ENCODE measurements around the gene FPGS. TPM values are rescaled to one million over a fixed set of nuclear protein-coding genes. Genes with fewer than 3 reads are reported as not detected.

Gene FPGS
- total and polyA plus RNA-seq, 9 donors: 18.9 to 209 (median 154) TPM

DNA sequence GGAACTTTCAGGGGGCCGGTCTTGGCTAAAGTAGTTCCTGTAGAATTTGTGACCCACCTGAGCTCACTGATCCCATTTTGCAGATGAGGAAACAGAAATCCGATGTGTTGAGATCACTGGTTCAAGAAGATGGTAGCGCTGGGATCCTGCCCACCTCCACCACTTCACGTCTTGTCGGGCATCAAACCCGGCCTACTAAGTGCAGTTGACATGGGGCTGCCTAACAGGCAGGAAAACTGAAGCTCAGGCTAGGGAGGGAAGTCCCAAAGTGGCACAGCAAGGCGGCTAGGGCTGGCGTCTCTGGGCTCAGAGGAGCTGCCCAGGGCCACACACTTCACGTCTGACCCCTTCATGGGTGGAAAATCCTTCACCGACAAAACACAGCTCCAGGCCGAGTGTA, 52.3 kb downstream of the FPGS start:
- peak overlapping the region; percentile 83 to 93 for H3K27ac ChIP-seq
- WGBS, 3 donors: 63 to 69% (median 64%) methylated on average over 9 to 11 of the region's 11 CpGs
- H3K4me3 ChIP-seq: peak overlapping the region; percentile 71
- no peak for TF ChIP-seq EP300 (IDR thresholded peaks at IDR 0.05)
- TF ChIP-seq, protein P1, sequence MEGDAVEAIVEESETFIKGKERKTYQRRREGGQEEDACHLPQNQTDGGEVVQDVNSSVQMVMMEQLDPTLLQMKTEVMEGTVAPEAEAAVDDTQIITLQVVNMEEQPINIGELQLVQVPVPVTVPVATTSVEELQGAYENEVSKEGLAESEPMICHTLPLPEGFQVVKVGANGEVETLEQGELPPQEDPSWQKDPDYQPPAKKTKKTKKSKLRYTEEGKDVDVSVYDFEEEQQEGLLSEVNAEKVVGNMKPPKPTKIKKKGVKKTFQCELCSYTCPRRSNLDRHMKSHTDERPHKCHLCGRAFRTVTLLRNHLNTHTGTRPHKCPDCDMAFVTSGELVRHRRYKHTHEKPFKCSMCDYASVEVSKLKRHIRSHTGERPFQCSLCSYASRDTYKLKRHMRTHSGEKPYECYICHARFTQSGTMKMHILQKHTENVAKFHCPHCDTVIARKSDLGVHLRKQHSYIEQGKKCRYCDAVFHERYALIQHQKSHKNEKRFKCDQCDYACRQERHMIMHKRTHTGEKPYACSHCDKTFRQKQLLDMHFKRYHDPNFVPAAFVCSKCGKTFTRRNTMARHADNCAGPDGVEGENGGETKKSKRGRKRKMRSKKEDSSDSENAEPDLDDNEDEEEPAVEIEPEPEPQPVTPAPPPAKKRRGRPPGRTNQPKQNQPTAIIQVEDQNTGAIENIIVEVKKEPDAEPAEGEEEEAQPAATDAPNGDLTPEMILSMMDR (IDR thresholded peaks at IDR 0.05): no peak
- TF ChIP-seq POLR2A (IDR thresholded peaks at IDR 0.05): no peak
- no peaks in the 10 kb centered on the region for H3K9me3 ChIP-seq
- peak in 1 of 5 donors; percentile 42 for DNase-seq
- H3K4me1 ChIP-seq (ENCODE audit: insufficient read depth): peaks cover 39% of the 10 kb centered on the region
- intact Hi-C loops (cut with DNase I): no loop called here
- no peaks in the 10 kb centered on the region for H3K36me3 ChIP-seq
- no peaks in the 10 kb centered on the region for H3K27me3 ChIP-seq

DNA sequence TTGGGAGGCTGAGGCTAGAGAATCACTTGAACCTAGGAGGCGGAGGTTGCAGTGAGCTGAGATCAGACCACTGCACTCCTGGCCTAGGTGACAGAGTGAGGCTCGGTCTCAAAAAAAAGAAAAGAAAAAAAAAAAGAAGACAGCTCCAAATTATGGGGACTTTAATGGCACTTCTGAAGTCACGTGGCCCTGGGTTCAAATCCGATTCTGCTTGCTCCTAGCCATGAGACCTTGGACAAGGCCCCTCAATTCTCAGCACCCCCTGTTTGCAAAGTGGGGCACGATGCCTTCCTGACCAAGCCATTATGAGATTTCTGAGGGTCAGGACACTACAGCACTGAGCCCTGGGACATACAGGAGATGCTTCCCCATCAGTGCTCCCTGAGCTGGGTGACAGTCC, 52.8 kb downstream of the FPGS start:
- Histone ChIP-seq H3K27ac (peak overlapping the region; percentile 83 to 93), H3K4me1 (ENCODE audit: insufficient read depth) (peaks cover 40% of the 10 kb centered on the region), H3K4me3 (no peak overlapping the region), H3K27me3 (no peaks in the 10 kb centered on the region), H3K9me3 (no peaks in the 10 kb centered on the region), H3K36me3 (no peaks in the 10 kb centered on the region)
- no peak for DNase-seq
- 89 to 95% (median 91%) methylated on average over 5 of the region's 5 CpGs for WGBS, 3 donors
- intact Hi-C loops (cut with DNase I): no loop called here
- no peak for TF ChIP-seq POLR2A (IDR thresholded peaks at IDR 0.05)
- TF ChIP-seq, protein P1 (IDR thresholded peaks at IDR 0.05): no peak
- TF ChIP-seq EP300 (IDR thresholded peaks at IDR 0.05): no peak

DNA sequence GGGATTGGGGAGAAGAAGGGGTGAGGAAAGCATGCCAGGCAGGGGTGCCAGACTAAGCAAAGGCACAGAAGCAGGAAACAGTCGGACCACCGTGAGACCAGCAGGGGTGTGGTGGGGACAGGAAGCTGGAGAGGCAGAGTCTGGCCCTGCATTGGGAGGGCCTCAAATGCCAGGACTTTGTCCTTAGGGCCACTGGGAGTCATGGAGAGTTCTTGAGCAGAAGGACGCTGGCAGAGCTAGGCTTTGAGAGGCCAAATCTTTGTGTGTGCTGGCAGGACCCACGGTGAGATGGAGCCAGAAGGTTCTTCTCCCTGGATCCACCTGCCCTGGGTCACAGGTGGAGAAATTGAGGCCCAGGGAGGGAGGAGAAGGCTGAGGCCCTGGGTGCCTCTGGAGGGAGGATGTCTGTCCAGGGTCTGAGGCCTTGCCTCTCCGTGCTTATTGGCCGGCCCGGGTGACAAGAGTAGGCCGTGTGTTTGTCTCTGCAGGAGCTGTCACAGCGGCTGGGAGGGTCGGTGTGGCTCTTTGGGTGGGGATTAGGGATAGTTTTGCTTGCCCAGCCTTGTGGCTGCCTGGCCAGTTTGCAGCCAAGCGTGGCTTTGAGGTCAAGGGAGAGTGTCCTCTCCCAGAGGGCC, 53.5 kb downstream of the FPGS start:
- H3K4me3 ChIP-seq: no peak overlapping the region
- H3K36me3 ChIP-seq: no peaks in the 10 kb centered on the region
- H3K4me1 ChIP-seq (ENCODE audit: insufficient read depth): peaks cover 40% of the 10 kb centered on the region
- WGBS, 3 donors: 79 to 82% (median 80%) methylated on average over 11 of the region's 11 CpGs
- H3K27me3 ChIP-seq: no peaks in the 10 kb centered on the region
- no peak for TF ChIP-seq EP300 (IDR thresholded peaks at IDR 0.05)
- TF ChIP-seq, protein P1 (IDR thresholded peaks at IDR 0.05): no peak
- no peak for TF ChIP-seq POLR2A (IDR thresholded peaks at IDR 0.05)
- H3K27ac ChIP-seq: peak overlapping the region; percentile 0 to 83
- no peaks in the 10 kb centered on the region for H3K9me3 ChIP-seq
- intact Hi-C loops (cut with DNase I): no loop called here
- peak in 2 of 5 donors; percentile 29 to 38 for DNase-seq

DNA sequence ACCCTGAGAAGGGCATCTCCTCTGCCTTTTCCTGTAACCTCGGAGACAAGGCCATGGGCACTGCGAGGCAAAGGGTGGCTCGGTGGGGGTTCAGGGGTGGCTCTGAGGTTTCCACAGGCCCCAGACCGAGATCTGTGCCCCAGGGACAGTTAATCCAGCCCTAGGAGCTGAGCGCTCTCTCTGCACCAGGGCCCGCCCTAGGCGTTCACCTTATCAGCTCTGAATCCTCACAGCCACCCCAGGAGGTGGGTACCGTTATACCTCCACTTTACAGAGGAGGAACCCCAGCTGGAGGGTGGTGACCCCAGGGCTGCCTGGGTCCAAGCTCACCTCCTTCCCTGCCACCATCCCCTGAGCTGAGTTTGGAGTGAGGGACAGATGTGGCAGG, 54.0 kb downstream of the FPGS start:
- Histone ChIP-seq H3K36me3 (no peaks in the 10 kb centered on the region), H3K9me3 (no peaks in the 10 kb centered on the region), H3K27ac (peak overlapping the region; percentile 0 to 83), H3K4me3 (no peak overlapping the region), H3K27me3 (no peaks in the 10 kb centered on the region), H3K4me1 (ENCODE audit: insufficient read depth) (peaks cover 41% of the 10 kb centered on the region)
- DNase-seq: no peak
- TF ChIP-seq POLR2A (IDR thresholded peaks at IDR 0.05): no peak
- intact Hi-C loops (cut with DNase I): no loop called here
- WGBS, 3 donors: 91 to 96% (median 93%) methylated on average over 8 of the region's 8 CpGs

DNA sequence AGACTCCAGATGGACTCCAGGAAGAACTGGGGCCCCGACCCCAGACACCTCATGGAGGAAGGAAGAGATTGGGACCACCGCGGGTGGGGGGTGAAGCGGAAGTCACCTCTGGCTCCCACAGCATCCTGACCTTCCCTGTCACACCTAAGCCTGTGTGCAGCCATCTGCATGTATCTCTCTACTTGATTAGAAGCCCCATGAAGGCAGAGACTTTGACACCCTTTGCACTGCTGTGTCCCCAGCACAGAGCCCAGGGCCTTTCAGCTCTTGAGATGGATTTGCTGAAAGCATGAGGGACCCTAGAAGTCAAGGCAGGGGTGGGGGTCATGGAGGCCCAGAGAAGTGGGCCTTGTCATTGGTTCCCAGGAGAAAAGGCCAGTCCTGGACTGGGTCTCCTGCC, 54.6 kb downstream of the FPGS start:
- 64 to 73% (median 65%) methylated on average over 4 of the region's 4 CpGs for WGBS, 3 donors
- intact Hi-C loops (cut with DNase I): no loop called here

More for the DNA sequence above, 54.6 kb downstream of the FPGS start:
- Histone ChIP-seq H3K9me3 (no peaks in the 10 kb centered on the region), H3K27me3 (no peaks in the 10 kb centered on the region), H3K4me3 (no peak overlapping the region), H3K36me3 (no peaks in the 10 kb centered on the region), H3K4me1 (ENCODE audit: insufficient read depth) (peaks cover 43% of the 10 kb centered on the region), H3K27ac (peak overlapping the region in 1 of 2 donors; percentile 83)
- DNase-seq: no peak
- no peak for TF ChIP-seq EP300 (IDR thresholded peaks at IDR 0.05)

Measured in ovary (tissue), 9 donors.